Neural cell (in vitro differentiated cells): Measurements from ENCODE around the gene PAAF1.

Source experiments
- EP300 ChIP-seq: fragments of 450-650 bp; conservative IDR thresholded peaks from 2 replicates; pipeline ENCODE4 v1.6.1; 2014; ENCODE audit warnings: antibody characterized with exemption, mild to moderate bottlenecking, moderate library complexity; ENCODE audit not compliant: poor library complexity, severe bottlenecking
- EZH2 ChIP-seq: fragments of 200-600, 300-800 bp; shearing (Covaris generic), sonication (generic); IDR thresholded peaks from 2 replicates; pipeline ENCODE4 v1.6.1; 2014; ENCODE audit warnings: antibody characterized with exemption, low read length, borderline replicate concordance, mild to moderate bottlenecking; ENCODE audit not compliant: insufficient read depth, poor library complexity, severe bottlenecking
- MXI1 ChIP-seq: fragments of 450-650 bp; conservative IDR thresholded peaks from 2 replicates; pipeline ENCODE4 v1.6.1; 2014; ENCODE audit warnings: antibody characterized with exemption, mild to moderate bottlenecking; ENCODE audit not compliant: poor library complexity, severe bottlenecking
- TAF1 ChIP-seq: IDR thresholded peaks from 2 replicates; pipeline ENCODE4 v1.6.1; 2012; ENCODE audit warnings: low read depth
- TF ChIP-seq, protein P1 (sequence below): fragments of 450-650 bp; IDR thresholded peaks from 2 replicates; pipeline ENCODE4 v1.5.1; 2014; ENCODE audit warnings: antibody characterized with exemption, mild to moderate bottlenecking, moderate library complexity; ENCODE audit not compliant: poor library complexity, severe bottlenecking

DNA sequence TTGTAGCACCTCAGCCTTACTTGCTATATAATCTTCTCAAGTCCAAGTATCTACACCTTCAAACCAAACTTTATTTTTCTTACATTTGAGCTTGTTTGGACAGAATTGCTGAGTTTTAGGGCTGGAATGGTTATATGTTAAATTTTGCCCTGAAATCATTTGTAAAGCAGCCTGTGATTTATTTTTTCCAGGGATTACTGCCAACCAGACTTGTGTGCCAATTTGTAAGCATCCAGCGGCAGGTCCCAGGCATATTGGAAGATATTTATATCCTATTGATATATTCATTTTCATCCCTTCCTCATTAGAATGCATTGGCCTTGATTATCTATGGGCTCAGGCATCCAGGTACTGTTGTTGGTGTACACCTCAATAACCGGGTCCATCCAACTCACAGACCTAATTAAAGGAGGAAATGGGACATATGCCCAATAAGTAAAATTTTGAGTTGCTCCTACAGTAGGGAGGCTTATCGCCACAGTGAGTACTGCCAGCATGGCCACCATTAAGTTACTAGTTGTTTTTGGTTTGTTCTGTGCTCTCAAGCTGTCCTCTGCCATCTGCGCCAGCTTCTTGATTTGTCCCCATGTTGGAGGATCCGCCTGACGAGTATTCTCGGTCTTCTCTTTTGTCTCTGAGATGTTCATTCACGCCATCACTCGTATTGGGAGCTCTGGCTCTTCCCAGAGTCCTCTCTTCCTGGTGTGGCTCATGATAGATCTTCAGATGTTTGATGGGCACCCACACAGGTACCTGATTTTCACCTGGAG, 64.2 kb downstream of the PAAF1 start:
- TF ChIP-seq, protein P1, sequence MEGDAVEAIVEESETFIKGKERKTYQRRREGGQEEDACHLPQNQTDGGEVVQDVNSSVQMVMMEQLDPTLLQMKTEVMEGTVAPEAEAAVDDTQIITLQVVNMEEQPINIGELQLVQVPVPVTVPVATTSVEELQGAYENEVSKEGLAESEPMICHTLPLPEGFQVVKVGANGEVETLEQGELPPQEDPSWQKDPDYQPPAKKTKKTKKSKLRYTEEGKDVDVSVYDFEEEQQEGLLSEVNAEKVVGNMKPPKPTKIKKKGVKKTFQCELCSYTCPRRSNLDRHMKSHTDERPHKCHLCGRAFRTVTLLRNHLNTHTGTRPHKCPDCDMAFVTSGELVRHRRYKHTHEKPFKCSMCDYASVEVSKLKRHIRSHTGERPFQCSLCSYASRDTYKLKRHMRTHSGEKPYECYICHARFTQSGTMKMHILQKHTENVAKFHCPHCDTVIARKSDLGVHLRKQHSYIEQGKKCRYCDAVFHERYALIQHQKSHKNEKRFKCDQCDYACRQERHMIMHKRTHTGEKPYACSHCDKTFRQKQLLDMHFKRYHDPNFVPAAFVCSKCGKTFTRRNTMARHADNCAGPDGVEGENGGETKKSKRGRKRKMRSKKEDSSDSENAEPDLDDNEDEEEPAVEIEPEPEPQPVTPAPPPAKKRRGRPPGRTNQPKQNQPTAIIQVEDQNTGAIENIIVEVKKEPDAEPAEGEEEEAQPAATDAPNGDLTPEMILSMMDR, result no peak
- TF ChIP-seq MXI1, result no peak
- TF ChIP-seq EP300, result no peak
- TF ChIP-seq EZH2, result no peak
- no peak for TF ChIP-seq TAF1
